Measurements from ENCODE around the gene PHOX2B. TPM values are rescaled to one million over a fixed set of nuclear protein-coding genes. Genes with fewer than 3 reads are reported as not detected.

The PHOX2B gene
- total and polyA plus RNA-seq, 2 of the 4 experiments (the other 2 are of a cell fraction): not detected

DNA sequence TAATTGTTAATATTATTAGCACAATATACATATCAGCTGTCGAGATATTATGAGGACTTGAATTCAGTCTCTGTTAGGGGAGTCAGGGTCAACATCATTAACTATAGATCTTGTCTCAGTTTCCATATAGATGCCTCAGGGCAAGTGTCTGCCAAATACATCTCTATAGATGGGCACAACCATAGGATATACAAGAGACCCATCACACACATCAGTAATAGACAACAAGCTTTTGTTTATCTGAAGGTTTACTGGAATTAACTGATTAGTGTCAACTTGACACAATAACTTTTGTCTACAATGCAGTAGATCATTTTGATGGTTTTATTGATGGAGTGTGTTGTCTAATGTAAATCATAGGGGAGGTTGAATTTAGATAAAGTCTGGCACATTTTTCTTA is 37.1 kb upstream of the PHOX2B start:
- ATAC-seq (ENCODE audit: low read depth) (no peak), DNase-seq (no peak)
- Histone ChIP-seq H4K5ac (ENCODE audit: low read depth, low read length) (no peak overlapping the region), H2BK5ac (ENCODE audit: low read depth, low read length, poor library complexity, severe bottlenecking) (no peak overlapping the region), H3K36me3 (ENCODE audit: control insufficient read depth, insufficient read depth, low read length) (no peaks in the 10 kb centered on the region), H3K9me3 (ENCODE audit: control insufficient read depth, insufficient read depth, low read length) (no peaks in the 10 kb centered on the region), H4K20me1 (ENCODE audit: insufficient read depth, low read length) (no peaks in the 10 kb centered on the region), H3K18ac (ENCODE audit: low read depth, low read length) (no peak overlapping the region), H3K4me1 (ENCODE audit: control insufficient read depth, insufficient read depth, low read length) (no peaks in the 10 kb centered on the region), H3K4ac (ENCODE audit: low read depth, low read length) (no peak overlapping the region), H2AK9ac (replicated peaks; ENCODE audit: low read depth, low read length, poor library complexity) (no peak overlapping the region), H3K9me1 (ENCODE audit: insufficient read depth, low read length) (no peaks in the 10 kb centered on the region), H3K79me1 (ENCODE audit: low read depth in 1 of 2, low read length in 2 of 2) (no peaks in the 10 kb centered on the region), H2BK20ac (ENCODE audit: low read depth, low read length) (no peak overlapping the region), H3K27me3 (ENCODE audit: control insufficient read depth, insufficient read depth, low read length) (peaks cover 5% of the 10 kb centered on the region), H3K23ac (ENCODE audit: low read depth, low read length) (no peak overlapping the region), H2AFZ (replicated peaks; ENCODE audit: low read length, poor library complexity) (no peak overlapping the region), H3K14ac (replicated peaks; ENCODE audit: low read depth, low read length) (no peak overlapping the region), H2AK5ac (ENCODE audit: low read depth, low read length) (no peak overlapping the region), H4K91ac (ENCODE audit: insufficient read depth, low read depth, low read length) (no peak overlapping the region), H4K8ac (ENCODE audit: low read depth in 2 of 2, low read length in 2 of 2) (no peak overlapping the region), H3K56ac (ENCODE audit: extremely low read depth, insufficient read depth, low read length) (no peak overlapping the region), H2BK15ac (ENCODE audit: low read depth, low read length) (no peak overlapping the region), H3K4me2 (ENCODE audit: low read depth, low read length) (no peak overlapping the region), H3K4me3 (ENCODE audit: insufficient read depth, low read depth, low read length) (no peak overlapping the region), H2BK120ac (ENCODE audit: low read depth, low read length) (no peak overlapping the region), H3K9ac (ENCODE audit: low read depth, low read length) (no peak overlapping the region), H3K27ac (ENCODE audit: insufficient read depth, low read length) (no peak overlapping the region)
- no CpG with 5 or more reads among the region's 1 CpG for WGBS, 2 experiments (ENCODE audit: extremely low coverage in 2 of 2, insufficient read length in 1 of 2)
- dilution Hi-C loops (cut with HindIII; ENCODE audit: low sequenced_read_pairs, unreplicated experiment) (no loop called here), in situ Hi-C loops (cut with MboI; ENCODE audit: low sequenced_read_pairs) (no loop called here), intact Hi-C loops (cut with micrococcal nuclease) (no loop called here)
- ChIA-PET CTCF (no interaction called here), POLR2A (ENCODE audit: unreplicated experiment) (interaction anchor here (0.6 kb wide), 1 partner anchor 124 kb away, joined by 3 read pairs; no protein-coding TSS in a partner anchor)
- TF ChIP-seq MAFK (IDR thresholded peaks at IDR 0.05; ENCODE audit: low read depth, low read length) (no peak), BHLHE40 (IDR thresholded peaks at IDR 0.05; ENCODE audit: low read depth, low read length) (no peak), FOS (IDR thresholded peaks at IDR 0.05; ENCODE audit: low read depth, low read length) (no peak), NFE2L2 (IDR thresholded peaks at IDR 0.05; ENCODE audit: low read depth, low read length) (no peak), POLR2A (IDR thresholded peaks at IDR 0.05; ENCODE audit: low read depth, low read length) (no peak), MAZ (IDR thresholded peaks at IDR 0.05; ENCODE audit: borderline replicate concordance, low read depth, low read length) (no peak), CEBPB (IDR thresholded peaks at IDR 0.05; ENCODE audit: low read depth, low read length) (no peak)
- no TSS peak for BruUV-seq (replicated peaks)

Measured in IMR-90 (cell line).